Stimulated activated CD4-positive, alpha-beta T cell treated with anti-CD3 and anti-CD28 coated beads, TNF-alpha, amount 100 ng/mL, for 1 hour (primary cell): ENCODE data around the gene TBC1D14.

Experiments
- DNase-seq, 3 donors: peaks; one replicate each; pipeline ENCODE4 v3.0.0-alpha.2; 2020; ENCODE audit warnings: low read depth in 3 of 3, low spot score in 1 of 3

TBC1D14 gene

DNA sequence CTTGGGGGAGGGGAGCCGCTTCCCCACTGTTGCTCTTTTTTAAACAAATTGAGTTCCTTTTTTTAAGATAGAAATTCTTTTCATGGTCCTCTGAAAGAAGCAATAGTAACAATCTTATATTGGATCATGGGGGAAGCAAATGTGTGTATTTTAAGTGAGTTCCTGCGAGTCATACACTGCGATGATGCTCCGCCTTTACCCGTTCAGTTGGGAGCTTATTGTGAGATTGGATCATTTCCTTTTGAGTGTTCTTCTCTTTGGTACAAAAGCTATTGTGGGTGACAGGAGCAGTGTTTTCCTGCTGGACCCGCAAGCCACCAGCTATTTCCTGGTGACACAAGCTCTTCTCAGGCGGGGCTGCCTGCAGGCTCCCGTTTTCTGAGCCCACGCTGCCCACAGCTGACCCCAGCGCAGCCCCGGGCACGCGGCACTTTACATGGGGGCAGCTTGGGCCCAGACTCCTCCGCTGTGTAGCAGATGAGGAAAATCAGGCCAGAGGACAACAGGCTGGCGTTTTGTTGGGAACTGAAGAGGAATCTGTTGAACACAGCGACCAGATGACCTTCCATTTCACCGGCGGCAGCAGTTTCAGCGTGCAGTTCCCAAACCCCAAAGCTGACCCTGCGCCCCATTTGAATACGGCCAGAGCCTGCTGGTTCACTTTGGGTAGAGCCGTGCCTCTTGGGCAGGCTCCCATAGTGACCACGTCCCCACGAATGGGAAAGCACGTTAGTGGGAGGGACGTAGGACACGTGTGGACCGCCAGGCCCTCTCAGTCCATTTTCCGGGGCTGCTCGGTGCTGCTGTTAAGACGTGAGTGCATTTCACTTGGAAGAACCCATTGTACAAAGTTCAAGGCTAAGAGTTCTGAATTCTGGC lies 145.7 kb downstream of the TBC1D14 start:
- no peak for DNase-seq

DNA sequence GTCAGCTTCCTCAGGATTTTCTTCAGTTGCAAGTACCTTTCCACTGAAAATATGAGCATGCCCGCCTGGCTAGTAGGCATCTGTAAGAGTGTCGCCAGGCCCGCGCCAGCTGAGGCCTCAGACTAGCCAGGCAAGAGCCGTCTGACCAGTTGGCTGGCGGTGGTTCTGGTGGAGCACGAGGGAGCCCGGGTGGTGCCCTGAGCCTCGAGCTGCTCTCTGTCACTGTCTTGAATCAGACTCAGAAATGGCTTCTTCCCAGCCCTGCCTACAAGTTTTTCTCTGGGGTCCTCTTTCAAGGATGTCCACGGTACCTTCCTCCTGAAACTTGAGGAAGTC lies 146.3 kb downstream of the TBC1D14 start:
- DNase-seq: no peak

DNA sequence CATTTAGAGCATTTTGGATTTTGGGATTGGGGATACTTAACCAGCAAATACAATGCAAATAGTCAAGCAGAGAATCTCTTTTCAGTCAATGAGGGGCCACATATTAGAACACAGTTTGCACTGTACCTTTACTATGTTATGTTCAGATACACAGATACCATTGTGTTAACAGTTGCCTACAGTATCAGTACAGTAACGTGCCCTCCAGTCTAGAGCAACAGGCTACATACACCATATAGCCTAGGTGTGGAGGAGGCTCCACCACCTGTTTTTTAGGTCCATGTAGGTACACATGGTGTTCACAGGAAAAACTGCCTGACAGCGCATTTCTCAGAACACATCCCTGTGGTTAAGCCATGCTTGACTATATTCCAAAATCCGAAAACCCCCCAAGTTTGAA lies 149.2 kb downstream of the TBC1D14 start:
- no peak for DNase-seq

DNA sequence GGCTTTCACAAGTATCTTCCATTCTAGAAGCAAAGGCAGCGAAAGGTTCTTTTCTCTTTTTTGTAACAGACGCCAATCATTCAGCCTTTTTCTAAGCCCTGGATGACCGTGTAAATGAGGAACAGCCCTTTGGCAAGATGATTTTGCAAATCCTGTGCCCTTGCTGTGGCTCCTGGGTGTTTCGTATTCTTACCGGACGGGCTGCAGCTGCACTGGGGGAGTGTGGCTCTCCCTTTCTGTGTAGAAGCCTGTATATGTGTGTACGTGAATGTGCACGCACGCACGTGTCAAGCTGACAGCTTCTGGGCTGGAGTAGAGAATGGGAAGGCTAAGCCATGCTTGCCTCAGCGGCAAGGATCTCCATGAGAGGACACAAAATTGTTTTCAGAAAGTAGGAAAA lies 150.0 kb downstream of the TBC1D14 start:
- no peak for DNase-seq

DNA sequence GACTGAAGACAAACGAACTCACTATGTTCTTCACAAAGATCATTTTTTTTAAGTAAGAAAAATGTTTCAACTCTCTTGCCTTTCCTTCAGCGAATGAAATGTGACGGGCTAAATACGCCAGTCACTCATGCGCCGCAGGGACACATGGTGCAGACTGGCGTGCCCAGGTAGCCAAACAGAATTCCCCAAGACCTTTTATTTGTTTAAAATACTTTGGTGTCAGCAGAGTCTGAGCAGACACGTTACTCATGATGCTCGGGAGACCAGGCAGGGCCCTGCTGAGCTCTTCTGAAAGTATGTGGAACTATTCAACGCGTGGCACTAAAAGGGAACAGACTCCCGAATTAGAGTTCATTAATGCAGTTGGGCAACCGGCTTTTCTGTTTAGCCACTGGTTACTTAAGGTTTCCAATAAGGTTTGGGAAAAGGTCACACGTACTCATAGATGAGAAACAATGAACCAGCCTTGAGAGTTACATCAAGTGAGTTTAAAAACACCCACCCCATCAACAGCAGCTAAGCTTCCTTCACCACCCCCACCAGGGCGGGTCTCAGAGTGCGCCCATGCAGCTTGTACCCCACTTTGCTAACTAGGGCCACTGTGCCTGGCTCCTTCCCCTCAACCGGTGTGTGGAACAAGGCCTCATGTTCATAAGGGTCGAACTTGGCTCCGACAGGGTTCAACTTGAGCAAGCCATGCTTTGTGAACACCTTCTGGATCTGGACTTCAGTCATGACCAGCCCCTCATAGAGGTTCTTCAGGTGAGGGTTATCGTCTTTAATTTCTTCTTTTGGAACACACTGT lies 150.9 kb downstream of the TBC1D14 start:
- DNase-seq: no peak

DNA sequence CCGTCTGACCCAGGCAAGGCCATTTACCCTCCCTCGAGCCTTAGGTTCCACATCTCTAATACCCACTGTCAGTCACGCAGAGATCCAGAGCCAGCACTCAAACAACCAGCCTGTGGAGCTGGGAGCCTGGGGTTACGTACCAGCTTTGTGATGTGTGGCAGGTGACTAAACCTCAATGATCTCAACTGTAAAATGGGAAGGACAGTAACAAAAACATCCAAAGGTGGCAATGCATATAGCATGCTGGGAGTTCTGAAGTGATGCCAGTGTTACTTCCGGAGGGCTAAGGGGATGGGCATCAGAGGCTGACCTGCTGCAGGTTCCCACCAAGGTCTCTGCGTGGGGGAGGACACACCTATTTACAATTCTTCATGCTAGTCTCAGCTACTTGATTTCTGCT lies 152.2 kb downstream of the TBC1D14 start:
- DNase-seq: no peak

DNA sequence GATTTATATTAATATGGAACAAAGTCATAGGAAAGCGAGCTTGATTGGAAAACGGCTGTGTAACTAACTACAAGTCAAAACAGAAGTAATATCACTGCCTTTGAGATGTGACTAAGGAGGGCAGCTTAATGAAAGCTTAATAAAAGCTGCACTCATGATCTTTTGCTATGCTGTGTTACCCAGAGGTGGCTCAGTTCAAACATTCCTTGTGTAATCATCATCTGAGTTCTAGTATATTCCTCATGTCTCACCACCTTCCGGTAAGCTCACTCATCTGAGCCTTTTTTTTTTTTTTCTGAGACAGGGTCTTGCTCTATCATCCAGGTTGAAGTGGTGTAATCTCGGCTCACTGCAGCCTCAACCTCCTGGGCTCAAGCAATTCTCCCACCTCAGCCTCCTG lies 153.2 kb downstream of the TBC1D14 start:
- DNase-seq: no peak

DNA sequence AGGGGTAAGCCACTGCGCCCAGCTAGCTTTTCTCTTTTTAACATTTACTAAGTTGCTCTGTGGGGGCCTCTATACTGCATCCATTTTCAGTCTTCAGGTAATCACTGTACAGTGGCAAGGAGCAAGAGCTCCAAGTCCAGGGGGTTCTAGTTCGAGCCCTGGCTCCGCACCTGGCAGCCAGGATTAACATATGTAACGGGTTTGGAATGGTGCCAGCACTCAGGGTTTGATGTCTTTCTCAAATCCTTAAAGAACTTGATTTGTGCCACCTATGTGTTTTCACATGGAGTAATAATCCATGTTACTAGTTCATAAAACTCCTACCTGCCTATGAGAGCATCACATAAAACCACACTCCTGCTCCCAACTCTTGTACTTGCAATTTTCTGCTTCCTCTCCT lies 153.7 kb downstream of the TBC1D14 start:
- DNase-seq: no peak

DNA sequence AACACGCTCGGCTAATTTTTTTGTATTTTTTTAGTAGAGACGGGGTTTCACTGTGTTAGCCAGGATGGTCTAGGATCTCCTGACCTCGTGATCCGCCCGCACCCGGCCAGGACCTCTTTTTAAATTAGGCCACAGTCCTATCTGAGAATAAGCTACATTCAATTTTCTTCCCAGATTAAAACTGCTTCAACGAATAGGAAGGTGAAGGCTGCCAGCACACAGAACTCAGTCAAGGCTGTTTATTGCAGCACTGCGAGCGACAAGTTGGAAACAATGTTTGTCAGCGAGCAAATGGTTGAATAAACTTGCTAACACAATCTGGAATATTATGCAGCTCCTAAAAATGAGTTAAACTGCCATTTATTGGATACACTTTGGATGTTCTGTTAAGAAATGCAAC lies 156.4 kb downstream of the TBC1D14 start:
- no peak for DNase-seq

DNA sequence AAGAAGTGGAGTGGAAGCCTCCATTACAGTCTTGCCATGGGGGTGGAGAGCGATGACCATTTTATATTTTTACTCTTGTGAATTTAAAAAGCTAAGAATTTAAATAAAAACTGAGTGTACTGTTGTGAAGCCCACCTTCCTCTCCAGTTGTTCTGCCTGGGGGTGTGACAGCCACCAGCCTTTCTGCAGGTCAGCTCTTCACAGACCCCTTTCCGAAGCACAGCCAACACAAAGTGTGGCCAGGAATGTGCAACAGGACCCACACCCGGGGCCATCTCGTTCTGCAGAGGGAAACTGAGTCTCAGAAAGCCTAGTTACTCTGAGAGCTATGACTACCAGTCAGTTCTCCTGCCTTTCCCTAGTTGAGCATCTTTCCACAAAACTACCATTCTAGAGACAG lies 156.9 kb downstream of the TBC1D14 start:
- no peak for DNase-seq

DNA sequence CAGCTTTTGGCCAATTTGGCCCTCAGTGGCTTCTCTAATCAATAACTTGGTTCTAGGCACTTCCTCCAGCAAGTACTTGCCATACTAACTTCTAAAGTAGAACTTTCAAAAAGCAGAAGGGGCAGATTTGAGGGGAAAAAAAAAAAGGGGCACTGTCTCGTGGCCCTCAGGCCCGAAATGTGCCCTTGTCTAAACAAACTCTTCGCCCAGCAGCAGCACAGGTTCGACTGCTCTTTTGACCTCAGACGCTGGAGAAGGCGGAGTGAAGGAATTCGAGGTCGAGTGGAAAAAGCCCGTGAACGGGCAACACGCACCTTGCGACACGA lies 157.5 kb downstream of the TBC1D14 start:
- no peak for DNase-seq

DNA sequence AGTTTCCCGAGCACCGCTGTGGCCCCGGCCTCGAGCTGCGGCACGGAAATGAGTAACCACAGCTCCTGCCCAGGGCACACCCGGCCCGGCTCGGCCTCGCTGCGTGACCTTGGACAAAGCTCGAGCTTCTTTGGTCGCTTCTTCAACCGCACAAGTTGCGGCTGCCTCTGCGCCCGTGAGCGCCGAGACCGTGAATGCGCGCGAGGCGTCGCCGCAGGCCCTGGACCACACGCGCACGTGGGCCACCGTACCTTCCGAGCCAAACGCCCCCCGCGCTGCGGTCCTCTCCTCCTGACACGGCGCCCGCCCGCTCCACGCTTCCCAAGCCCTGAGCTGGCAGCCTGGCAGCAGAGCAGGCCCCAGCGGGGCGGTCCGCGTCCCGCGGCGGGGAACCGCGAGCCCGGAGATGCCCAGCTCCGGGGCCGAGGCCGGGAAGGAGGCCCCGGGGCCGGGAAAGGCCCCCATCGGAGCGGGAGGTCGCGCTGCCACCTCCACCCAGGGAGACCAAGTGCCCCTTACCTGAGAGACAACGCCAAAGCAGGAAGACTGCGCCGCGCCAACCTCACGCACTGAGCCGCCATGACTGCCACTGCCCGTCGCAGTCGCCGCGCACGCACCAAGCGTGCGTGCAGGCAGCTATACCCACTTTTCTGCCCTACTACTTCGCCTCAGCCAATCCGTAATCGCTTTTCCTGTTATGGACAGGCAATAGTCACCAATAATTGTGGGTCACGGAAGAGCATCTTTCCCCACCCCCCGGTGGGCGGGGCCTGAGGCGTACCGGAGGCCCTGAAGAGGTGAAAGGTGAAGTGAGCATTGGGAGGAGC lies 158.0 kb downstream of the TBC1D14 start, which contains the start of gene GRPEL1:
GRPEL1 (minus strand) TSS at position 613 of the 827 bp plus-strand sequence; CDS start at position 581, 32 bp downstream.
- peak; percentile 100 for DNase-seq

DNA sequence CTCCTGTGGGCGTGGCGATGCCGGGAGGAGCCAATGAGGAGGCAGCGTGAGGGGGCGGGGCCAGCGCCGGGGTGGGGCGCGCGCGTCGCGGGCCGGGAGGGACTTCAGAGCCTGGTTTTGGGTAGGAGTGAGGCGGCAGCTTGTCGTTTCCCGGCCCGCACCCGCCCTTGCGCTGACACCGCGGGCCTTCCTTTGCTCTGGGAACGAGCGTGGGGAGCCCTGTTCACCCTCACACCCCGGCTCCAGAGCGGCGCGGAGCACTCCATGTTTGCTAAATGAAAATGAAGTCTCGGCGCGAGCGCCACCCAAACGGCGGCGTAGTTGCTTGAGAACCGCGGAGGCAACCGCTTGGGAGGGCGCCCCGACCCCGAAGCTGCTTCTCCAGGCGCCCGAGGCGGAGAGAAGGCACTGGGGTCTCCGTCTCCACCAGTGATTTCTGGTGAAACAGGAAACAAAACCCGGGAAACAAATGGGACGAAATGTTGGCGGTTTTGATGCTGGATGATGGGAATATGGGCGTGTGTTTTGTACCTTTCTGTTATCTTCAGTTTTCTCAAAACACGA lies 158.7 kb downstream of the TBC1D14 start:
- DNase-seq: no peak

DNA sequence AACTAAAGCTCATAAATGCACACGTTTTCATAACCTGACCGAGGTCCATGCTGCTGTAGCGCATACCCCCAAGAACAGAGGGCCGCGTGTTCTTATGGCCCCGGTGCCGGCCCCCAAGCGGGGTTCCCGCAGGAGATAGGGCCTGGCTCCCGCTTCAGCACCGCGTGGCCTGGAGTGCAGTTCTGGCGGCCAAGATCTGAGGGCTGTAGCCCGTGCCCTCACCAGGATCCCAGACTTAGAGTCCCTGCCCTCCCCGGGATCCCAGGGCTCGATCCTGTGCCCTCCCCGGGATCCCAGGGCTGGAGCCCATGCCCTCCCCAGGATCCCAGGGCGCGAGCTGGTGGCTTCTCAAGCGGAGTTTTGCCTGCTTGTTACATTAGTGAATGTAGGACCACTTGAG lies 159.3 kb downstream of the TBC1D14 start:
- DNase-seq: no peak

DNA sequence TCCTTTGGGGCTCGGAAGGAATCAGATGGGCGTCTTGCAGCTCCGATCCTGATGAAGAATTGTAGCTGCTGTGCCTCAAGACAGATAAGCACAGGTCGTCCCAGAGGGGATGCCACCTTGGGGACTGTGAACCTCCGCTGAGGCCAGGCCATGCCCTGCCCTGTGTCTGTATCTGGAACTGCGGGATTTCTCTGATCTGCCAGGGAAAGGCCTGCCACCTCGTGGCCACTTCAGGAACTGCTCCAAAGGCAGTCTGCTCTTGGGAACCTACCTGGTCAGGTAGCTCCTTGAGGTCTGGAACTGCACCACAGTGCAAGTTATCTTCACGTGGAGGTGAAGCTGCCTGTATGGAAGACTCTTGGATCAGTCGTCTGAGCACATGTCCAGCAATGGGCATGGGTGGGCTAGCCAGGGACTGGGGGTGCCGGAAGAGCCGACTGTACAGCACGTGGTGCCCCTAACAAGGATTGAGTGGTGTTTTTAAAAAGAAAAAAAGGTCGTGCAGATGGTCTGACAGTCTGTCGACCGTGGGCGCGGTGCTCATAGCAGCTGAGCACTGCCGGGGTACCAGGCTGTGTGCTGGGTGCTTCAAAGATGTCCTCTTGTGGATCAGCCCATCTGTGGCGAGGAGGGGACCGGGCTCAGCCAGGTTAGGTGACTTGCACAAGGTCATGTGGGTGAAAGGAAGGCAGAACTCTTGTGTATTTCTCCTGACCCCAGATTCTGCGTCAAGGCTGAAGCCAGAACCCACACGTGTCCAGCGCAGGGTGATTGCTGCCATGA lies 161.3 kb downstream of the TBC1D14 start:
- peak; percentile 61 to 85 (median 69) for DNase-seq

DNA sequence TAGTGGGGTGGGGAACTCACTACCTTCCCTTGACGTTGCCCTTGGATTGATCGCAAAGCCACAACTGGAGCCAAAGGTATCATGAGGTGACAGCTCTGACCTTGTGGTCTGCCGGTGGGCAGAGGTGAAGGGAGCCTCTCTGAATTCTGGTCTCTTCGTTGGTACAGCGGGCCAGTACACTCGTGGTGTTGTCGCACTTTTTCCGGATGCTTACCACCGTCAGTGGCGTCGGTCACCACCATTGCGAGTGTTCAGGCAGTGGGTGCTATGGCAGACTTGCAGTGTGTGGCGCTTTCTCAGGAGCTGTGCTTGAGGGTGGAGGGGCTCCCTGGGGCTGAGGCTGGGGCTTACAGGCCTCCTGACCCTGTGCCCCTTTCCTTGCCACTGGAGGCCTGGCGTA lies 163.4 kb downstream of the TBC1D14 start:
- DNase-seq: no peak

DNA sequence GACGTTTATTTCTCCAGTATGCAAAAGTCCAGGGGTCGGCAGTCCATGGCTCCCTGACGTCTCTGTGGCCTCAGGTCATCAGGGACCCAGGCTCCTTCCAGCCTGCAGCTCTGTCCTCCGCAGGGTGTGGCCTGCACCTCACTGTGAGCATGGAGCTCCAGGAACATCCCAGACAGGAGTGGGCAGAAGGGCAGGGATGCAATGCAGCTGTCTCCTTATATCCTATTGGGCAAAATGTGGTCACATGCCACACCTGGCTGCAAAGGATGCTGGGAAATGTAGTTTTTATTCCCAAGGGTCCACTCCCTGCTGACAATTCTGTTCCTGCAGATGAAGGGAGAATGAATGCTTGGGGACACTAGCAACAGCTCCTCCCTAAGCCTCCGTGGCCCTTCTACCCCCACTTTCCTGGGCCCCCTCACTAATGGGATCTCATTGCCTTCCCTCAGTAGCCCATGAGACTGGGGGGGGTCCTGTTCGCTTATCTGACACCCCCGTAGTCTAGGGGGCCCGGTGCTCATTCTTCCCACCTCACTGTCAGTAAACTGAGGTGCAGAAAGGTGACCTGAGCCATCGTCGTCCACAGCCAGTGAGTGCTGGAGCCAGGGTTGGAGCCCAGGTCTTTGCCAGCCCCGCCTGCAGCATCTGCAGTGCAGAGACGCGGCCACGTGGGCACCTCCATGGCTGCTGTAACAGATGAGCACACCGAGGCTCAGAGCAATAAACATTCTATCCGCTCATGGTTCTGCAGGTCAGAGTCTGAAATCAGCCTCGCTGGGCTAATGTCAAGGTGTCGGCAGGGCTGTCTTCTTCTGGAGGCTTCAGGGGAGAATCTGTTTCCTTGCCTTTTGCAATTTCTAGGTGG lies 164.1 kb downstream of the TBC1D14 start:
- no peak for DNase-seq

DNA sequence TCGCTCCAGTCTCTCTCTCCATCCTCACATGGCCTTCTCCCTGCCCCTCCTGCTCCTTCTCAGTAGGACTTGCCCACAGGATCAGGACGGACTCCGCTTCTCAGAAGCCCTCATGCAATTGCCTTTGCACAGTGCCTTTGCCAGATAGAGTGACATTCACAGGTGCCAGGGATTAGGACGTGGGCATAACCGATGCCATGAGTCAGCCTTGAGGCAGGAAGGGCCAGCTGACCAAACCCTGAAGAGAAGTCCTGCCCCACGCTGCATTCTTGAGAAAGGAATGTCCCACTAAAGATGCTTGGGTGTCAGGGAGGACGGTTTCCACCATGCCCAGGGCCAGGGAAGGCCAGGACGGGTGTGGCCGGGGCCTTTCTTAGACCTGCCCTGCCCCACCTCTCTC lies 164.8 kb downstream of the TBC1D14 start:
- no peak for DNase-seq

DNA sequence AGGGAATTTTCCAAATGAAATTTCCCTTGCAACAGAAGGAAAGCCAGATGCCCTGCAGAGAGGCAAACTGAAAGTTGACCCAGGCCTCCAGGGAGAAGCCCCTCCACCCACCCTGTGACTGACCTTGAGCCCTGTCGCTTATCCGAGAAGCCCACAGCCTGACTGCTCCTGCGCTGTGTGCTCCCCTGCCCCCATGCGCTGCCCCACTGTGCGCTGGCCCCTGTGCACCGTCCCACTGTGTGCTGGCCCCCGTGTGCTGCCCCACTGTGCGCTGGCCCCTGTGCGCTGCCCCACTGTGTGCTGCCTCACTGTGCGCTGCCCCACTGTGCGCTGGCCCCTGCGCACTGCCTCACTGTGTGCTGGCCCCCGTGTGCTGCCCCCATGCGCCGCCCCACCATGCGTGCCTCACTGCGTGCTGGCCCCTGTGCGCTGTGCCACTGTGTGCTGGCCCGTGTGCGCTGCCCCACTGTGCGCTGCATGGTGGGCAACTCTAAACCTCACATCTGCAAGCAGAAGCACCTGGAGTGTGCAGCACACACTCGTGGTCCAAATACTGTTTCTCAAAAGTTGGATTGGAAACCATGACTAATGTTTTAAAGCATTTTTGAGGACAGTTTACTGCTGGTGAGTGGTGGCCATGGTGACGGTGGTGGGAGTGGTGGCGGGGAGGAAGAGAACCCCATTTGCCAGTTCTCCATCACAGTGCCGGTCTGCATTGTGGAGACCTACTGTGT lies 166.5 kb downstream of the TBC1D14 start:
- no peak for DNase-seq
